HepG2 (cell line): ENCODE data around the gene HS3ST3B1. TPM values are rescaled to one million over a fixed set of nuclear protein-coding genes. Genes with fewer than 3 reads are reported as not detected.
A peak's percentile ranks its signal among the peaks of the same experiment; 100 is the strongest.

Experiments used
- CCDC6 ChIP-seq: sonication (generic); formaldehyde crosslinking; IDR thresholded peaks from 2 replicates; pipeline ENCODE4 v1.8.1; 2022; ENCODE audit warnings: mild to moderate bottlenecking, missing genetic modification reagents, moderate library complexity
- CENPT ChIP-seq: sonication (generic); formaldehyde crosslinking; IDR thresholded peaks from 2 replicates; pipeline ENCODE4 v1.8.0; 2022; ENCODE audit warnings: low read depth, mild to moderate bottlenecking, moderate library complexity, missing genetic modification reagents
- DR1 ChIP-seq: sonication (generic); formaldehyde crosslinking; IDR thresholded peaks from 2 replicates; pipeline ENCODE4 v1.8.0; 2021; ENCODE audit warnings: mild to moderate bottlenecking, missing genetic modification reagents, inconsistent platforms
- FOXA1 ChIP-seq, 2 experiments: fragments of 450-650 bp in 1 of 2; sonication (generic) in 1 of 2; formaldehyde crosslinking in 1 of 2; IDR thresholded peaks; 2 replicates each; pipeline versions ENCODE4 v1.4.0 to v1.6.1; 2016 to 2020; ENCODE audit warnings: missing genetic modification reagents in 1 of 2
- FOXK1 ChIP-seq: sonication (generic); formaldehyde crosslinking; IDR thresholded peaks from 2 replicates; pipeline ENCODE4 v1.4.0; 2020; ENCODE audit warnings: low read depth, missing genetic modification reagents, borderline replicate concordance
- HES4 ChIP-seq: sonication (generic); formaldehyde crosslinking; IDR thresholded peaks from 2 replicates; pipeline ENCODE4 v1.9.0; 2021; ENCODE audit warnings: mild to moderate bottlenecking, missing genetic modification reagents, borderline replicate concordance
- HMG20A ChIP-seq: IDR thresholded peaks from 2 replicates; pipeline ENCODE4 v1.6.1; 2016; ENCODE audit warnings: borderline replicate concordance
- IKZF1 ChIP-seq: fragments of 450-650 bp; IDR thresholded peaks from 2 replicates; pipeline ENCODE4 v1.7.1; 2016
- KAT2B ChIP-seq: fragments of 150-350 bp; IDR thresholded peaks from 2 replicates; pipeline ENCODE4 v1.6.1; 2014; ENCODE audit warnings: low read depth, low read length, borderline replicate concordance
- KDM1A ChIP-seq: IDR thresholded peaks from 2 replicates; pipeline ENCODE4 v1.6.1; 2016; ENCODE audit warnings: missing compliant biosample characterization
- KLF13 ChIP-seq: sonication (generic); formaldehyde crosslinking; IDR thresholded peaks from 2 replicates; pipeline ENCODE4 v1.4.0; 2020; ENCODE audit warnings: mild to moderate bottlenecking, missing genetic modification reagents
- MED1 ChIP-seq: sonication (generic); formaldehyde crosslinking; IDR thresholded peaks from 2 replicates; pipeline ENCODE4 v1.4.0; 2020; ENCODE audit warnings: missing genetic modification reagents
- NR2C2 ChIP-seq: sonication (generic); formaldehyde crosslinking; IDR thresholded peaks from 2 replicates; pipeline ENCODE4 v1.4.0; 2020; ENCODE audit warnings: missing genetic modification reagents, mild to moderate bottlenecking, moderate library complexity, borderline replicate concordance
- PHF21A ChIP-seq: sonication (generic); formaldehyde crosslinking; IDR thresholded peaks from 2 replicates; pipeline ENCODE4 v1.5.0; 2020; ENCODE audit warnings: mild to moderate bottlenecking, missing genetic modification reagents
- RCOR2 ChIP-seq: IDR thresholded peaks from 2 replicates; pipeline ENCODE4 v1.6.1; 2016; ENCODE audit warnings: missing biosample characterization, missing genetic modification reagents
- SMAD3 ChIP-seq: sonication (generic); formaldehyde crosslinking; IDR thresholded peaks from 2 replicates; pipeline ENCODE4 v1.4.0; 2020; ENCODE audit warnings: missing genetic modification reagents
- ZKSCAN8 ChIP-seq: IDR thresholded peaks from 2 replicates; pipeline ENCODE4 v1.6.1; 2016; ENCODE audit warnings: borderline replicate concordance, missing genetic modification reagents, missing compliant biosample characterization
- ZNF20 ChIP-seq: sonication (generic); formaldehyde crosslinking; IDR thresholded peaks from 2 replicates; pipeline ENCODE4 v1.4.0; 2020; ENCODE audit warnings: mild to moderate bottlenecking, moderate library complexity, missing genetic modification reagents
- ZNF253 ChIP-seq: sonication (generic); formaldehyde crosslinking; IDR thresholded peaks from 2 replicates; pipeline ENCODE4 v1.8.0; 2022; ENCODE audit warnings: mild to moderate bottlenecking, missing genetic modification reagents, borderline replicate concordance
- ZNF30 ChIP-seq: sonication (generic); formaldehyde crosslinking; IDR thresholded peaks from 2 replicates; pipeline ENCODE4 v1.5.0; 2020; ENCODE audit warnings: mild to moderate bottlenecking, missing genetic modification reagents
- ZNF496 ChIP-seq: sonication (generic); formaldehyde crosslinking; IDR thresholded peaks from 2 replicates; pipeline ENCODE4 v1.8.1; 2023; ENCODE audit warnings: mild to moderate bottlenecking, moderate library complexity, missing genetic modification reagents; ENCODE audit not compliant: insufficient replicate concordance
- ZNF644 ChIP-seq: IDR thresholded peaks from 2 replicates; pipeline ENCODE4 v1.6.1; 2016; ENCODE audit warnings: low read depth
- ZNF670 ChIP-seq: sonication (generic); formaldehyde crosslinking; IDR thresholded peaks from 2 replicates; pipeline ENCODE4 v1.8.0; 2022; ENCODE audit warnings: mild to moderate bottlenecking, missing genetic modification reagents, borderline replicate concordance
- ZNF883 ChIP-seq: sonication (generic); formaldehyde crosslinking; IDR thresholded peaks from 2 replicates; pipeline ENCODE4 v1.5.1; 2020; ENCODE audit warnings: mild to moderate bottlenecking, missing genetic modification reagents; ENCODE audit errors: not compliant biosample characterization
- polyA plus RNA-seq, 8 experiments: library from polyadenylated mRNA; depleted of rRNA in 3 of 8; stranded (reverse) in 7 of 8; unstranded in 1 of 8; fragments of >200 nt; fragmentation: Illumina TruSeq in 4 of 8; extraction: Trizol in 4 of 8; gene quantifications; 2 replicates each; pipeline versions ENCODE4 v1.2.1 to v1.2.3, GENCODE V29; 2011 to 2016; ENCODE audit warnings: low read depth in 4 of 8, missing spikeins in 1 of 8, mixed read lengths in 1 of 8; ENCODE audit not compliant: insufficient read depth in 1 of 8
- total RNA-seq, 5 experiments: library from RNA; depleted of rRNA; stranded (reverse); fragments of >200 nt; fragmentation: Illumina TruSeq; extraction: Trizol; gene quantifications; 2 replicates each; pipeline ENCODE4 v1.2.3, GENCODE V29; 2016; ENCODE audit warnings: low read depth in 1 of 5
- TF ChIP-seq, protein P1 (sequence below), 2 experiments: fragments of 450-650 bp in 1 of 2; sonication (generic) in 1 of 2; formaldehyde crosslinking; IDR thresholded peaks; 2 replicates each; pipeline versions ENCODE4 v1.5.0 to v1.8.0; 2020 to 2022; ENCODE audit warnings: mild to moderate bottlenecking in 1 of 2, missing genetic modification reagents in 1 of 2
- TF ChIP-seq, protein P2 (sequence below): IDR thresholded peaks from 2 replicates; pipeline ENCODE4 v1.6.1; 2016
- TF ChIP-seq, protein P3 (sequence below): sonication (generic); formaldehyde crosslinking; IDR thresholded peaks from 2 replicates; pipeline ENCODE4 v1.5.1; 2020; ENCODE audit warnings: mild to moderate bottlenecking, moderate library complexity, missing genetic modification reagents

The HS3ST3B1 gene
- total and polyA plus RNA-seq, 2 of the 13 experiments (the other 11 are each of a cell fraction or from before 2014, with no cell fraction given) = 15.7 to 39.5 TPM

DNA sequence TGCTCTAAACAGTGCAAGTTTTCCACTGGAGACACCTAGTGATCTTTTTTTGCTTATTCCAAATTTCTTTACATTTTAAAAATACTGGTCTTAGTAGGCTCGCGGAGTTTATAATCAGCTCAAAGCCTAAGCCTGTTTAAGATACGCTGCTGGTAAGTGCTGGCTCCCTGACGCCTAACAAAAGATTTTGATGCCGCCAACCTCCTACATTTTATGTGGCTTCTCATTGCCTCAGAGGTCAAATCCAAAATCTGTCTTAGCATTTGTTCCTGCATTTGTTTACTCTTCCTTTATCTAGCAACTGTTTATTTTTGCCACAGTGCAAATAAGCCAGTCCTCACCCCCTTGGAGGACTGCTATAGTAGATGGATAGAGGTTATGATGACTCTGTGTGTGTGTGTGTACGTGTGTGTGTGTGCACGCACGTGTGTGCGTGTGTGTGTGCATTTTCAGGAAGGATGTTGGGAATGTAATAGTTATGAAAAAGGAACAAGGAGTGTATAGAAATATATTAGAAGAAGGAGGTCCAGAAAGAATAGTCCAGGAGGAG, 24.8 kb downstream of the HS3ST3B1 start (continued):
- TF ChIP-seq NR2C2 (CRISPR knock-in tag) (0 out of 2 replicates have a peak, but pooled peaks have one; percentile 36), HMG20A (CRISPR knock-in tag) (peak; percentile 63; the same call in 1 of the 2 replicates), ZKSCAN8 (CRISPR knock-in tag) (no peak), CENPT (no peak), DR1 (CRISPR knock-in tag) (no peak), ZNF20 (CRISPR knock-in tag) (no peak), FOXA1 (IDR thresholded peaks at IDR 0.05) (peak; percentile 63; the same call in 1 of the 2 replicates), FOXA1 (CRISPR knock-in tag; IDR thresholded peaks at IDR 0.05) (peak; percentile 87), ZNF30 (no peak), ZNF883 (no peak), PHF21A (CRISPR knock-in tag) (0 out of 2 replicates have a peak, but pooled peaks have one; percentile 26), KDM1A (CRISPR knock-in tag) (0 out of 2 replicates have a peak, but pooled peaks have one; percentile 19), ZNF670 (CRISPR knock-in tag) (no peak), MED1 (CRISPR knock-in tag) (peak; percentile 77), RCOR2 (CRISPR knock-in tag) (peak; percentile 36; the same call in 1 of the 2 replicates), KLF13 (no peak), ZNF496 (CRISPR knock-in tag) (no peak), FOXK1 (CRISPR knock-in tag) (peak; percentile 54; the same call in 1 of the 2 replicates), HES4 (CRISPR knock-in tag) (no peak), IKZF1 (no peak), ZNF644 (CRISPR knock-in tag) (no peak), ZNF253 (CRISPR knock-in tag) (no peak), CCDC6 (CRISPR knock-in tag) (no peak), KAT2B (no peak), SMAD3 (CRISPR knock-in tag) (peak; percentile 63; the same call in 1 of the 2 replicates)
- TF ChIP-seq, protein P1, sequence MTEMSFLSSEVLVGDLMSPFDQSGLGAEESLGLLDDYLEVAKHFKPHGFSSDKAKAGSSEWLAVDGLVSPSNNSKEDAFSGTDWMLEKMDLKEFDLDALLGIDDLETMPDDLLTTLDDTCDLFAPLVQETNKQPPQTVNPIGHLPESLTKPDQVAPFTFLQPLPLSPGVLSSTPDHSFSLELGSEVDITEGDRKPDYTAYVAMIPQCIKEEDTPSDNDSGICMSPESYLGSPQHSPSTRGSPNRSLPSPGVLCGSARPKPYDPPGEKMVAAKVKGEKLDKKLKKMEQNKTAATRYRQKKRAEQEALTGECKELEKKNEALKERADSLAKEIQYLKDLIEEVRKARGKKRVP (CRISPR knock-in tag; IDR thresholded peaks at IDR 0.05) = peak in 1 of 2 experiments; percentile 50; a peak in 2 of 4 replicates
- TF ChIP-seq, protein P2, sequence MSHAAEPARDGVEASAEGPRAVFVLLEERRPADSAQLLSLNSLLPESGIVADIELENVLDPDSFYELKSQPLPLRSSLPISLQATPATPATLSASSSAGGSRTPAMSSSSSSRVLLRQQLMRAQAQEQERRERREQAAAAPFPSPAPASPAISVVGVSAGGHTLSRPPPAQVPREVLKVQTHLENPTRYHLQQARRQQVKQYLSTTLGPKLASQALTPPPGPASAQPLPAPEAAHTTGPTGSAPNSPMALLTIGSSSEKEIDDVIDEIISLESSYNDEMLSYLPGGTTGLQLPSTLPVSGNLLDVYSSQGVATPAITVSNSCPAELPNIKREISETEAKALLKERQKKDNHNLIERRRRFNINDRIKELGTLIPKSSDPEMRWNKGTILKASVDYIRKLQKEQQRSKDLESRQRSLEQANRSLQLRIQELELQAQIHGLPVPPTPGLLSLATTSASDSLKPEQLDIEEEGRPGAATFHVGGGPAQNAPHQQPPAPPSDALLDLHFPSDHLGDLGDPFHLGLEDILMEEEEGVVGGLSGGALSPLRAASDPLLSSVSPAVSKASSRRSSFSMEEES (CRISPR knock-in tag) = 0 out of 2 replicates have a peak, but pooled peaks have one; percentile 25
- TF ChIP-seq, protein P3, sequence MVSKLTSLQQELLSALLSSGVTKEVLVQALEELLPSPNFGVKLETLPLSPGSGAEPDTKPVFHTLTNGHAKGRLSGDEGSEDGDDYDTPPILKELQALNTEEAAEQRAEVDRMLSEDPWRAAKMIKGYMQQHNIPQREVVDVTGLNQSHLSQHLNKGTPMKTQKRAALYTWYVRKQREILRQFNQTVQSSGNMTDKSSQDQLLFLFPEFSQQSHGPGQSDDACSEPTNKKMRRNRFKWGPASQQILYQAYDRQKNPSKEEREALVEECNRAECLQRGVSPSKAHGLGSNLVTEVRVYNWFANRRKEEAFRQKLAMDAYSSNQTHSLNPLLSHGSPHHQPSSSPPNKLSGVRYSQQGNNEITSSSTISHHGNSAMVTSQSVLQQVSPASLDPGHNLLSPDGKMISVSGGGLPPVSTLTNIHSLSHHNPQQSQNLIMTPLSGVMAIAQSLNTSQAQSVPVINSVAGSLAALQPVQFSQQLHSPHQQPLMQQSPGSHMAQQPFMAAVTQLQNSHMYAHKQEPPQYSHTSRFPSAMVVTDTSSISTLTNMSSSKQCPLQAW = peak; percentile 66
